ENCODE data around the gene SH2D4B. TPM values are rescaled to one million over a fixed set of nuclear protein-coding genes. Genes with fewer than 3 reads are reported as not detected.

SH2D4B gene
- total RNA-seq, 3 donors from 2014 or later (not counting 1 experiment from before 2014, with no cell fraction given), result 0.19 to 0.30 (median 0.27) TPM

- Histone ChIP-seq H3K36me3 (ENCODE audit: control insufficient read depth, insufficient read depth, low read length) (no peaks in the 10 kb centered on the region), H3K4me1 (ENCODE audit: control insufficient read depth, insufficient read depth, low read length) (no peaks in the 10 kb centered on the region), H3K4me3 (ENCODE audit: low read length) (no peak overlapping the region), H3K9me3 (ENCODE audit: control insufficient read depth, insufficient read depth, low read length) (no peaks in the 10 kb centered on the region), H3K27ac (ENCODE audit: low read length) (no peak overlapping the region), H3K27me3 (ENCODE audit: control insufficient read depth, insufficient read depth, low read length) (no peaks in the 10 kb centered on the region)
- no peaks in the 10 kb centered on the region for H3K9me3 Mint-ChIP-seq
- TF ChIP-seq CTCF (IDR thresholded peaks at IDR 0.05), result no peak
- DNase-seq (no peak), ATAC-seq (no peak)
- WGBS (ENCODE audit: insufficient coverage), result 95% methylated on average over 3 of the region's 3 CpGs
- H3K27ac Mint-ChIP-seq, result no peak overlapping the region
- intact Hi-C loops (cut with micrococcal nuclease), result no loop called here
- H3K27me3 Mint-ChIP-seq (ENCODE audit: low read depth in 2 of 2), result peaks cover 0 to 2% of the 10 kb centered on the region in 2 donors
- no peaks in the 10 kb centered on the region for H3K4me1 Mint-ChIP-seq
- no peaks in the 10 kb centered on the region for H3K36me3 Mint-ChIP-seq
- no peak overlapping the region for H3K4me3 Mint-ChIP-seq
These were observed 80.1 kb downstream of the SH2D4B start for GRCh38 chr10:80617807-80618206.

- Mint-ChIP-seq H3K4me3 (no peak overlapping the region), H3K4me1 (no peaks in the 10 kb centered on the region), H3K27me3 (ENCODE audit: low read depth in 2 of 2) (peaks cover 2 to 8% of the 10 kb centered on the region in 2 donors), H3K36me3 (no peaks in the 10 kb centered on the region), H3K27ac (no peak overlapping the region), H3K9me3 (no peaks in the 10 kb centered on the region)
- TF ChIP-seq CTCF (IDR thresholded peaks at IDR 0.05), result no peak
- H3K4me3 ChIP-seq (ENCODE audit: low read length), result no peak overlapping the region
- no peaks in the 10 kb centered on the region for H3K9me3 ChIP-seq (ENCODE audit: control insufficient read depth, insufficient read depth, low read length)
- WGBS (ENCODE audit: insufficient coverage), result 88% methylated on average over 5 of the region's 5 CpGs
- DNase-seq (no peak), ATAC-seq (no peak)
- no peak overlapping the region for H3K27ac ChIP-seq (ENCODE audit: low read length)
- intact Hi-C loops (cut with micrococcal nuclease), result no loop called here
- H3K27me3 ChIP-seq (ENCODE audit: control insufficient read depth, insufficient read depth, low read length), result no peaks in the 10 kb centered on the region
- no peaks in the 10 kb centered on the region for H3K36me3 ChIP-seq (ENCODE audit: control insufficient read depth, insufficient read depth, low read length)
- H3K4me1 ChIP-seq (ENCODE audit: control insufficient read depth, insufficient read depth, low read length), result no peaks in the 10 kb centered on the region
These were observed 81.3 kb downstream of the SH2D4B start for GRCh38 chr10:80619036-80619435.

- Histone ChIP-seq H3K9me3 (ENCODE audit: control insufficient read depth, insufficient read depth, low read length) (no peaks in the 10 kb centered on the region), H3K27ac (ENCODE audit: low read length) (no peak overlapping the region), H3K36me3 (ENCODE audit: control insufficient read depth, insufficient read depth, low read length) (no peaks in the 10 kb centered on the region), H3K4me1 (ENCODE audit: control insufficient read depth, insufficient read depth, low read length) (no peaks in the 10 kb centered on the region), H3K27me3 (ENCODE audit: control insufficient read depth, insufficient read depth, low read length) (no peaks in the 10 kb centered on the region), H3K4me3 (ENCODE audit: low read length) (no peak overlapping the region)
- TF ChIP-seq CTCF (IDR thresholded peaks at IDR 0.05), result no peak
- ATAC-seq, result no peak
- H3K36me3 Mint-ChIP-seq, result no peaks in the 10 kb centered on the region
- intact Hi-C loops (cut with micrococcal nuclease), result no loop called here
- H3K4me1 Mint-ChIP-seq, result no peaks in the 10 kb centered on the region
- 73% methylated on average over 3 of the region's 3 CpGs for WGBS (ENCODE audit: insufficient coverage)
- no peak for DNase-seq
- no peak overlapping the region for H3K4me3 Mint-ChIP-seq
- H3K27ac Mint-ChIP-seq, result no peak overlapping the region
- no peaks in the 10 kb centered on the region for H3K9me3 Mint-ChIP-seq
- H3K27me3 Mint-ChIP-seq (ENCODE audit: low read depth in 2 of 2), result peaks cover 11 to 14% of the 10 kb centered on the region in 2 donors
These were observed 84.5 kb downstream of the SH2D4B start for GRCh38 chr10:80622153-80622552.

GRCh38 chr10:80630324-80630723 lies 92.6 kb downstream of the SH2D4B start:
- no peak for ATAC-seq
- peaks cover 0 to 11% of the 10 kb centered on the region in 2 donors for H3K27me3 Mint-ChIP-seq (ENCODE audit: low read depth in 2 of 2)
- no peak for TF ChIP-seq CTCF (IDR thresholded peaks at IDR 0.05)
- Histone ChIP-seq H3K9me3 (ENCODE audit: control insufficient read depth, insufficient read depth, low read length) (no peaks in the 10 kb centered on the region), H3K4me3 (ENCODE audit: low read length) (no peak overlapping the region), H3K4me1 (ENCODE audit: control insufficient read depth, insufficient read depth, low read length) (no peaks in the 10 kb centered on the region), H3K27ac (ENCODE audit: low read length) (no peak overlapping the region), H3K36me3 (ENCODE audit: control insufficient read depth, insufficient read depth, low read length) (no peaks in the 10 kb centered on the region), H3K27me3 (ENCODE audit: control insufficient read depth, insufficient read depth, low read length) (no peaks in the 10 kb centered on the region)
- 60% methylated on average over 1 of the region's 1 CpG for WGBS (ENCODE audit: insufficient coverage)
- intact Hi-C loops (cut with micrococcal nuclease), result no loop called here
- no peaks in the 10 kb centered on the region for H3K4me1 Mint-ChIP-seq
- H3K27ac Mint-ChIP-seq, result no peak overlapping the region
- H3K4me3 Mint-ChIP-seq, result no peak overlapping the region
- no peaks in the 10 kb centered on the region for H3K9me3 Mint-ChIP-seq
- no peaks in the 10 kb centered on the region for H3K36me3 Mint-ChIP-seq
- DNase-seq, result no peak
